Skeletal muscle satellite cell (primary cell): ENCODE data around the gene CTXN1.
"Not testable (repeated sequence)": the region's sequence is repeated elsewhere in the genome, so short reads cannot be mapped to it uniquely, and the experiment has no call there.

Source experiments
- H3K27me3 ChIP-seq: 2 replicates; pipeline ENCODE4 v1.7.0; 2013; ENCODE audit warnings: low read length; ENCODE audit not compliant: control insufficient read depth, insufficient read depth
- H3K36me3 ChIP-seq: 2 replicates; pipeline ENCODE4 v1.7.0; 2013; ENCODE audit warnings: mild to moderate bottlenecking, control low read depth, low read length; ENCODE audit not compliant: insufficient read depth
- H3K4me1 ChIP-seq: 2 replicates; pipeline ENCODE4 v1.7.0; 2013; ENCODE audit warnings: low read length; ENCODE audit not compliant: control insufficient read depth, insufficient read depth
- H3K4me2 ChIP-seq: 2 replicates; pipeline ENCODE4 v1.7.0; 2013; ENCODE audit warnings: mild to moderate bottlenecking, low read length
- H3K4me3 ChIP-seq: 2 replicates; pipeline ENCODE4 v1.7.0; 2013; ENCODE audit warnings: low read length
- H3K9ac ChIP-seq: 2 replicates; pipeline ENCODE4 v1.7.0; 2013; ENCODE audit warnings: mild to moderate bottlenecking, low read depth, low read length, moderate library complexity
- H3K9me3 ChIP-seq: replicated peaks from 2 replicates; pipeline ENCODE4 v1.7.0; 2013; ENCODE audit warnings: mild to moderate bottlenecking, control low read depth, low read length

The CTXN1 gene

DNA sequence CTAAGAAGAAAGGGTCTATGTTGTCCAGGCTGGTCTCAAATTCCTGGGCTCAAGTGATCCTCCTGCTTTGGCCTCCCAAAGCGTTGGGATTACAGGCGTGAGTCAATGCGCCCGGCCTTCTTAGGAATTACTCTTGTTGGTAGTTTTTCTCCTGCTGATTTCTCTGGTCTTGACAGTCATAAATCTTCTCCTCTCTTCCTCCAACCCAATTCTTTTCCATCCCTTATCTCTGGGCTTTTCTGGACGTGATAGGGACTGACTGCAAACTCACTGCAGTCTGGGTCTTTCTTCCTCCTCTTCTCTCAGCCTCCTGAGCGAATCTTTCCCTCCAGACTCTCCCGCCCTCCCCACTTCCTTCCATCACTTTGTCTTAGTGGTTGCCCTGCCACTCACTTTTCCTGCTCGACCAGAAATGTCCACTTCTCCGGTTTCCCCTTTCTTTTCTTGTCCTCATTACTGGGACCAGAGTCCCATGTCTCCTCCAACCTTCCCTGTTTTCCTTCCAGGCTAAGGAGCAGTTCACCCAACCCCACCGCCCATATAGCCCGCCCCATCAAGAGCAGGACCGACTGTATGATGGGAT lies 39.4 kb upstream of the CTXN1 start:
- Histone ChIP-seq H3K9ac (no peak overlapping the region), H3K27me3 (no peaks in the 10 kb centered on the region), H3K4me1 (no peaks in the 10 kb centered on the region), H3K36me3 (peaks cover 68% of the 10 kb centered on the region), H3K4me3 (no peak overlapping the region), H3K9me3 (no peaks in the 10 kb centered on the region), H3K4me2 (no peak overlapping the region)

- Histone ChIP-seq H3K4me2 (no peak overlapping the region), H3K27me3 (no peaks in the 10 kb centered on the region), H3K9ac (no peak overlapping the region), H3K4me3 (no peak overlapping the region), H3K4me1 (no peaks in the 10 kb centered on the region), H3K36me3 (peaks cover 59% of the 10 kb centered on the region), H3K9me3 (no peaks in the 10 kb centered on the region)
These were observed 37.6 kb upstream of the CTXN1 start for GRCh38 chr19:7963566-7963965.

DNA sequence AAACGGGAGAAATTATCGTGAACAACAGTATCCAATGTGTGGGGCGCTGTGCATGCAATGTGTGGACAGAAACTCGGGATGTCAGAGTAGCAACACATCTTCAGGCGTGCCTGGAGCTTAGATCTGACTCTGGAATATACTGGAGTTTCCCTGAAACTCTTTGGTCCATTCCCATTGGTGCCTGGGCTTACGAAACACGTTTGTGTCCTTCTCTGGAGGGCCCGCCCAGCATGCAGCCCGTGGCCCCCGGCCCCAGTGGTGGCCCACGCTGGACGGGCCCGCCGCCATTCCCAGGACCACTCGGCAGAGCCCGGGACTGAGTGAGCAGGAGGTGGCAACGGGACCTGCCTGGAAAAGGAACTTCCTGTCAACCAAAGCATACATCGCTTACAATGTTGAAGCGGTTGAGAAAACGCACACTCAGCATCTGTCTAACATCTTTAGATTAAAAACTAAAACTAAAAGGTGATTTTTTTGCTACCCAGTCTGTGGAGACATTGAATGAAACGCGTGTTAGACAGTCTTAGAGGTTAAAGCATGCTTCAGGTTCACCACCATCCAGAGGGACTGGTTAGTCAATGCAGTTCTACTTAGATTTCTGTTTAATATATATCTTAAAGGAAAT lies 36.8 kb upstream of the CTXN1 start:
- Histone ChIP-seq H3K36me3 (peaks cover 63% of the 10 kb centered on the region), H3K9ac (no peak overlapping the region), H3K4me2 (no peak overlapping the region), H3K27me3 (no peaks in the 10 kb centered on the region), H3K4me1 (no peaks in the 10 kb centered on the region), H3K4me3 (no peak overlapping the region), H3K9me3 (no peaks in the 10 kb centered on the region)

- Histone ChIP-seq H3K36me3 (peaks cover 57% of the 10 kb centered on the region), H3K9me3 (no peaks in the 10 kb centered on the region), H3K9ac (no peak overlapping the region), H3K27me3 (no peaks in the 10 kb centered on the region), H3K4me1 (no peaks in the 10 kb centered on the region), H3K4me2 (no peak overlapping the region), H3K4me3 (no peak overlapping the region)
These were observed 36.1 kb upstream of the CTXN1 start for GRCh38 chr19:7961920-7962626.

DNA sequence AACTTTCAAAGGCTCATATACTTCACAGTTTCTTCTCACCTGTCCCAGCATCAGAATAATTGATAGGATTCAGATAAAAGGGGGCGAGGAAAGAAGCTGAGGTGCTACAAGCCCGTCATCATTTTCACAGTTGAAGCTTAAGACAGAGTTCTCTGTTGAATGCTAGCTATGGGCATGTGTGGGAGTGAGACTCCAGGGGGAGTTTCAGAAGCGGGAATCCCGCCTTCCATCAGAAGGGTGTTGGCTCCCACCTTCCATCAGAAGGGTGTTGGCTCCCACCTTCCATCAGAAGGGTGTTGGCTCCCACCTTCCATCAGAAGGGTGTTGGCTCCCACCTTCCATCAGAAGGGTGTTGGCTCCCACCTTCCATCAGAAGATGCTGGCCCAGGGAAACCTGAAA lies 35.1 kb upstream of the CTXN1 start:
- H3K4me1 ChIP-seq, H3K9me3 ChIP-seq: not testable (repeated sequence)
- H3K36me3 ChIP-seq: peaks cover 50% of the 10 kb centered on the region

DNA sequence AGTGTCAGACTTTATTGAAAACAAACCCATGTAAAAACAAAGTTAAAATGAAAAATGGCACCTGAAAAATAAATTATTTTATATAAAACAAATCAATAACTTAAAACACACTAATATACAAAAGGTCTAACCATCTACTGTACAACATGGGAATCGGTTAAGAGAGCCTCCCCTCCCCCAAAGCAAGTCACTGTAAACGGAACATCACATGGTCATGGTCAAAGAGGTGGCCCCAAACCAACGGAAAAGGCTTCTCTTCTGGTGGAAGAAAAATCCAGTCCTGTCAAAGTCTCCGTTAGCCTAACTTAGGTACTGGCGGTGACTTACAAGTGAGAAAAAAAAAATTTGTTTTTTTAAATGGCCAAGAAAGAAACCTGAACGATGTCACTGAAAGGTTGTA lies 33.3 kb upstream of the CTXN1 start:
- no peak overlapping the region for H3K4me3 ChIP-seq
- H3K4me1 ChIP-seq: no peaks in the 10 kb centered on the region
- H3K9me3 ChIP-seq: no peaks in the 10 kb centered on the region
- H3K27me3 ChIP-seq: no peaks in the 10 kb centered on the region
- no peak overlapping the region for H3K9ac ChIP-seq
- H3K36me3 ChIP-seq: peaks cover 41% of the 10 kb centered on the region
- H3K4me2 ChIP-seq: no peak overlapping the region

More for the DNA sequence above, 35.1 kb upstream of the CTXN1 start:
- H3K9ac ChIP-seq, H3K27me3 ChIP-seq, H3K4me2 ChIP-seq, H3K4me3 ChIP-seq: not testable (repeated sequence)

GRCh38 chr19:7955696-7956095 lies 29.8 kb upstream of the CTXN1 start:
- Histone ChIP-seq H3K27me3 (no peaks in the 10 kb centered on the region), H3K9ac (no peak overlapping the region), H3K4me2 (no peak overlapping the region), H3K4me3 (no peak overlapping the region), H3K36me3 (peaks cover 8% of the 10 kb centered on the region), H3K4me1 (peaks cover 4% of the 10 kb centered on the region), H3K9me3 (no peaks in the 10 kb centered on the region)

GRCh38 chr19:7953576-7953975 lies 27.6 kb upstream of the CTXN1 start:
- Histone ChIP-seq H3K36me3 (peaks cover 7% of the 10 kb centered on the region), H3K4me3 (no peak overlapping the region), H3K27me3 (no peaks in the 10 kb centered on the region), H3K4me1 (peaks cover 4% of the 10 kb centered on the region), H3K9me3 (no peaks in the 10 kb centered on the region), H3K9ac (no peak overlapping the region), H3K4me2 (no peak overlapping the region)

DNA sequence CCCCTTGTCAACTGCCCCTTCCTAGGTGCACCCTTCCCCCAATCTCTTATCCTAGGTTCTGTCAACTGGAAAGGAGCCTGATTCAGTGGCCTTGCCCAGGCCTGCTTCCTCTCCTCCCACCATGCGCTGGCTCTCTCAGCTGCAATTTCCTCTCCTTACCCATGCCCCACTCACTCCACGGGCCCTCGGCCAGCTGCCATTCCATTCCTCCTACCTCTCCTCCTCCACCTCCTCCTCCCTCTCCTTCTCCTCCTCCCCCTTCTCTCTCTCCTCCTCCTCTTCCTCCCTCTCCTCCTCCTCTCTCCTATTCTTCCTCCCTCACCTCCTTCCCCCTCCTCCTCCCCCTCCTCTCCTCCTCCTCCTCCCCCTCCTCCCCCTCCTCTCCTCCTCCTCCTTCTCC lies 27.1 kb upstream of the CTXN1 start:
- H3K27me3 ChIP-seq: no peaks in the 10 kb centered on the region
- no peak overlapping the region for H3K4me2 ChIP-seq
- no peak overlapping the region for H3K9ac ChIP-seq
- H3K9me3 ChIP-seq: no peaks in the 10 kb centered on the region
- peaks cover 4% of the 10 kb centered on the region for H3K4me1 ChIP-seq
- peaks cover 3% of the 10 kb centered on the region for H3K36me3 ChIP-seq
- no peak overlapping the region for H3K4me3 ChIP-seq

GRCh38 chr19:7947939-7948338 lies 22.0 kb upstream of the CTXN1 start:
- H3K9ac ChIP-seq: no peak overlapping the region
- H3K36me3 ChIP-seq: no peaks in the 10 kb centered on the region
- no peaks in the 10 kb centered on the region for H3K9me3 ChIP-seq
- peaks cover 7% of the 10 kb centered on the region for H3K4me1 ChIP-seq
- H3K27me3 ChIP-seq: no peaks in the 10 kb centered on the region
- H3K4me2 ChIP-seq: no peak overlapping the region
- H3K4me3 ChIP-seq: no peak overlapping the region

- Histone ChIP-seq H3K27me3 (no peaks in the 10 kb centered on the region), H3K4me1 (peaks cover 3% of the 10 kb centered on the region), H3K9ac (peak overlapping the region; percentile 67), H3K4me3 (peak overlapping the region; percentile 79), H3K4me2 (peak overlapping the region; percentile 98), H3K36me3 (peaks cover 10% of the 10 kb centered on the region), H3K9me3 (no peaks in the 10 kb centered on the region)
These were observed 18.3 kb upstream of the CTXN1 start for GRCh38 chr19:7944177-7944761.
